SK-N-MC (cell line): ENCODE measurements around the gene PBX3.

Experiments
- EZH2 ChIP-seq: fragments of 200-600 bp; sonication (generic); IDR thresholded peaks from one replicate; pipeline ENCODE4 v1.6.1; 2017; ENCODE audit warnings: antibody characterized with exemption
- POLR2AphosphoS5 ChIP-seq: IDR thresholded peaks from 2 replicates; pipeline ENCODE4 v1.6.1; 2012; ENCODE audit warnings: mild to moderate bottlenecking, low read depth, low read length, borderline replicate concordance

DNA sequence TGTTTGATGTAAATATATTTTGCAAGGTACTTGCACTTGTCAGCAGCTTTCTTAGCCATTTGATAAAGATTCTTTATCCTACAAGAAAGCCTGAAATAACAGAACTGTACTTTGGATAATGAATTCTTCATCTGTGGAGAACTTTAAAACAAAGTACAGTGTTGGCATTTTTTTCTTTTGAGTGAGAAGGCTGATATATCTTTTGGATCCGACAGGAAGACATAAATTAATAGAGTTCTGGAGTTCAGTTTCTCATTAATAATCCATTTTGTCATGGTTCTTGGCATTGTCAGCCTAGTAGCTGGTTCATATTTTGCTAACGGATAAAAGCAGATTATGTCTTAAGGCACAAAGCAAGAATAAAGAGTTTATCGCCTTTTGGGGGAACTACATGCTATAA, 17.0 kb downstream of the PBX3 start:
- TF ChIP-seq EZH2: no peak
- TF ChIP-seq POLR2AphosphoS5: no peak
